ENCODE results near the gene RBBP8NL. TPM values are rescaled to one million over a fixed set of nuclear protein-coding genes. Genes with fewer than 3 reads are reported as not detected.

Gene RBBP8NL
- total and polyA plus RNA-seq, 9 of the 15 experiments (the other 6 are each of a cell fraction or from before 2014, with no cell fraction given) = not detected

- DNase-seq (ENCODE audit: extremely low read depth in 1 of 4, low spot score in 3 of 4) (no peak), FAIRE-seq (no peak), ATAC-seq (no peak)
- no peaks in the 10 kb centered on the region for H3K9me3 ChIP-seq (replicated peaks; ENCODE audit: control insufficient read depth, insufficient read depth, low read depth, low read length)
- H3K27me3 ChIP-seq (ENCODE audit: control insufficient read depth in 2 of 2, insufficient read depth in 2 of 2, low read length in 2 of 2) = peaks cover 0 to 41% of the 10 kb centered on the region in 2 experiments; a peak in 2 of 5 replicates
- intact Hi-C loops (cut with micrococcal nuclease) = no loop called here
- no peak overlapping the region for H2AFZ ChIP-seq (ENCODE audit: low read depth, low read length)
- ChIA-PET CTCF (ENCODE audit: low intra/inter-chr PET ratio) (no interaction called here), POLR2A (no interaction called here)
- H3K4me3 ChIP-seq = no peak overlapping the region
- H3K9ac ChIP-seq (ENCODE audit: insufficient read depth in 1 of 2, low read depth in 2 of 2, low read length in 2 of 2) = no peak overlapping the region
- WGBS (ENCODE audit: insufficient coverage, low coverage, missing lambda C conversion rate) = 26% methylated on average over 10 of the region's 10 CpGs
- H3K9me1 ChIP-seq (ENCODE audit: control insufficient read depth, insufficient read depth, low read length) = no peaks in the 10 kb centered on the region
- BruUV-seq (replicated peaks) = no TSS peak
- in situ Hi-C loops (cut with MboI) = no loop called here
- no peak overlapping the region for H3K4me2 ChIP-seq (ENCODE audit: insufficient read depth, low read length)
- H3K4me1 ChIP-seq (replicated peaks in 1 of 2; ENCODE audit: control insufficient read depth in 2 of 2, insufficient read depth in 2 of 2, low read length in 2 of 2) = peaks cover 14 to 74% of the 10 kb centered on the region in 2 experiments
- H3K79me2 ChIP-seq (ENCODE audit: control insufficient read depth, insufficient read depth, low read length) = no peaks in the 10 kb centered on the region
- no peaks in the 10 kb centered on the region for H3K36me3 ChIP-seq (ENCODE audit: control insufficient read depth, insufficient read depth, low read length)
- H3K27ac ChIP-seq (ENCODE audit: extremely low read depth, low read depth, low read length) = no peak overlapping the region
- H4K20me1 ChIP-seq (replicated peaks; ENCODE audit: control insufficient read depth, insufficient read depth, low read length) = no peaks in the 10 kb centered on the region; the same call in 1 of the 2 replicates
- TF ChIP-seq SP1 (CRISPR knock-in tag; IDR thresholded peaks at IDR 0.05) (no peak), AFF4 (CRISPR knock-in tag; IDR thresholded peaks at IDR 0.05) (no peak), SMARCC2 (IDR thresholded peaks at IDR 0.05; ENCODE audit: low read depth) (no peak), ZKSCAN8 (CRISPR knock-in tag; IDR thresholded peaks at IDR 0.05) (no peak), SMARCE1 (IDR thresholded peaks at IDR 0.05) (no peak), NEUROD1 (IDR thresholded peaks at IDR 0.05; ENCODE audit: borderline replicate concordance, low read depth, low read length, partially characterized antibody) (no peak), SAFB (IDR thresholded peaks at IDR 0.05; ENCODE audit: borderline replicate concordance, low read depth, low read length) (no peak), THRAP3 (IDR thresholded peaks at IDR 0.05; ENCODE audit: borderline replicate concordance) (no peak), NR1H2 (CRISPR knock-in tag; IDR thresholded peaks at IDR 0.05) (no peak)
- TF ChIP-seq, protein P1, sequence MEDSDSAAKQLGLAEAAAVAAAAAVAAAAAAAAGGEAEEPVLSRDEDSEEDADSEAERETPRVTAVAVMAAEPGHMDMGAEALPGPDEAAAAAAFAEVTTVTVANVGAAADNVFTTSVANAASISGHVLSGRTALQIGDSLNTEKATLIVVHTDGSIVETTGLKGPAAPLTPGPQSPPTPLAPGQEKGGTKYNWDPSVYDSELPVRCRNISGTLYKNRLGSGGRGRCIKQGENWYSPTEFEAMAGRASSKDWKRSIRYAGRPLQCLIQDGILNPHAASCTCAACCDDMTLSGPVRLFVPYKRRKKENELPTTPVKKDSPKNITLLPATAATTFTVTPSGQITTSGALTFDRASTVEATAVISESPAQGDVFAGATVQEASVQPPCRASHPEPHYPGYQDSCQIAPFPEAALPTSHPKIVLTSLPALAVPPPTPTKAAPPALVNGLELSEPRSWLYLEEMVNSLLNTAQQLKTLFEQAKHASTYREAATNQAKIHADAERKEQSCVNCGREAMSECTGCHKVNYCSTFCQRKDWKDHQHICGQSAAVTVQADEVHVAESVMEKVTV (CRISPR knock-in tag; IDR thresholded peaks at IDR 0.05) = no peak
- TF ChIP-seq, protein P2, sequence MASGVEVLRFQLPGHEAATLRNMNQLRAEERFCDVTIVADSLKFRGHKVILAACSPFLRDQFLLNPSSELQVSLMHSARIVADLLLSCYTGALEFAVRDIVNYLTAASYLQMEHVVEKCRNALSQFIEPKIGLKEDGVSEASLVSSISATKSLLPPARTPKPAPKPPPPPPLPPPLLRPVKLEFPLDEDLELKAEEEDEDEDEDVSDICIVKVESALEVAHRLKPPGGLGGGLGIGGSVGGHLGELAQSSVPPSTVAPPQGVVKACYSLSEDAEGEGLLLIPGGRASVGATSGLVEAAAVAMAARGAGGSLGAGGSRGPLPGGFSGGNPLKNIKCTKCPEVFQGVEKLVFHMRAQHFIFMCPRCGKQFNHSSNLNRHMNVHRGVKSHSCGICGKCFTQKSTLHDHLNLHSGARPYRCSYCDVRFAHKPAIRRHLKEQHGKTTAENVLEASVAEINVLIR (CRISPR knock-in tag; IDR thresholded peaks at IDR 0.05) = no peak
Observed at GRCh38 chr20:62461157-62461556, 33.8 kb upstream of the RBBP8NL start.

All from K562 (cell line).